22Rv1 (cell line): ENCODE data around the gene P2RY1.

ENCODE experiments used
- ZFX ChIP-seq: fragments of 450-650 bp; IDR thresholded peaks from 2 replicates; pipeline ENCODE4 v1.6.1; 2017; ENCODE audit warnings: antibody characterized with exemption, borderline replicate concordance
- TF ChIP-seq, protein P1 (sequence below): fragments of 450-650 bp; IDR thresholded peaks from 2 replicates; pipeline ENCODE4 v1.5.1; 2017; ENCODE audit warnings: mild to moderate bottlenecking

DNA sequence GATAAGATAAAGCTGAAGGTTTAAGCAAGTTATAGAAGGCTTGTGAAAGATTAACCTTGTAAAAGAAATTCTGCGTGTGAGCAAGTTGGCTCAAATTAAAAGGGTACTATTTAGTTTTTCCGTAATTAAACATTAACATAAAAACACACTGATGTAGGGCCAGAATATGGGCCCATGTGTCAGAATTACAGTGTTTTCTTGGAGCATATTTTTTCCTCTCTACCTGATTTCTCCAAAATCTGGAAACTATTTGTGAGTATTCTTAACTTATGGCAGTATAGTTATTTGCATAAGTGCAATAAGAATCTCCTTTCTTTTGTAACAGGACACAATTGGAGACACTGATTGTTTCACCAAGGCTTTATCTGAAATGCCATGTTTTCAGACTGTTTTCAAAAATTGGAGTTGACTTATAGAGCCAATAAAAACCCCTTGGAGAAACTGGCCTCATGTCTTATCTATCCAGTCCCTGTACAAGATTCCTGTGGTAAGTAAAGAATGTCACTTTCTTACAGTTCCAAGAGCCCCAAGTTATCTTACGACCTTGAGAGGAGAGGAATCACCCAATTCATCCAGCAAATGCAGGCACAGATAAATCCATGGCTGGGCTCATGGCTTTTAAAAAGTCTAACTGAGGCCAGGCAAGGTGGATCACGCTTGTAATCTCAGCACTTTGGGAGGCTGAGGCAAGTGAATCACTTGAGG is 47.8 kb upstream of the P2RY1 start:
- TF ChIP-seq, protein P1, sequence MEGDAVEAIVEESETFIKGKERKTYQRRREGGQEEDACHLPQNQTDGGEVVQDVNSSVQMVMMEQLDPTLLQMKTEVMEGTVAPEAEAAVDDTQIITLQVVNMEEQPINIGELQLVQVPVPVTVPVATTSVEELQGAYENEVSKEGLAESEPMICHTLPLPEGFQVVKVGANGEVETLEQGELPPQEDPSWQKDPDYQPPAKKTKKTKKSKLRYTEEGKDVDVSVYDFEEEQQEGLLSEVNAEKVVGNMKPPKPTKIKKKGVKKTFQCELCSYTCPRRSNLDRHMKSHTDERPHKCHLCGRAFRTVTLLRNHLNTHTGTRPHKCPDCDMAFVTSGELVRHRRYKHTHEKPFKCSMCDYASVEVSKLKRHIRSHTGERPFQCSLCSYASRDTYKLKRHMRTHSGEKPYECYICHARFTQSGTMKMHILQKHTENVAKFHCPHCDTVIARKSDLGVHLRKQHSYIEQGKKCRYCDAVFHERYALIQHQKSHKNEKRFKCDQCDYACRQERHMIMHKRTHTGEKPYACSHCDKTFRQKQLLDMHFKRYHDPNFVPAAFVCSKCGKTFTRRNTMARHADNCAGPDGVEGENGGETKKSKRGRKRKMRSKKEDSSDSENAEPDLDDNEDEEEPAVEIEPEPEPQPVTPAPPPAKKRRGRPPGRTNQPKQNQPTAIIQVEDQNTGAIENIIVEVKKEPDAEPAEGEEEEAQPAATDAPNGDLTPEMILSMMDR: no peak
- TF ChIP-seq ZFX: no peak
